Psoas muscle (tissue), 8 donors: ENCODE results near the gene SEMA6D. TPM values are rescaled to one million over a fixed set of nuclear protein-coding genes. Genes with fewer than 3 reads are reported as not detected.

ENCODE experiments used
- ATAC-seq, 4 donors: fragments of 200-7000 bp; cut with Tn5 transposase; one replicate each; pipeline ENCODE4 v1.9.1; 2020; ENCODE audit warnings: moderate library complexity in 3 of 4, mild to moderate bottlenecking in 2 of 4
- DNase-seq, 2 donors: peaks; one replicate each; pipeline ENCODE4 v3.0.0-alpha.2; 2020
- H3K27ac ChIP-seq: fragments of 200-600 bp; one replicate; pipeline ENCODE4 v1.8.0; 2022
- H3K27me3 ChIP-seq, 3 donors: fragments of 200-600 bp in 1 of 3; one replicate each; pipeline versions ENCODE4 v1.6.1 to v1.8.0; 2013 to 2022; ENCODE audit warnings: low read length in 2 of 3, mild to moderate bottlenecking in 2 of 3, moderate library complexity in 1 of 3; ENCODE audit not compliant: insufficient read depth in 3 of 3
- H3K36me3 ChIP-seq, 2 donors: fragments of 200-600 bp in 1 of 2; one replicate each; pipeline versions ENCODE4 v1.6.1 to v1.8.0; 2013 to 2022; ENCODE audit warnings: low read depth in 1 of 2, mild to moderate bottlenecking in 1 of 2, moderate library complexity in 1 of 2; ENCODE audit not compliant: insufficient read depth in 1 of 2
- H3K4me1 ChIP-seq: fragments of 200-600 bp; one replicate; pipeline ENCODE4 v1.8.0; 2022
- H3K4me3 ChIP-seq: fragments of 200-600 bp; one replicate; pipeline ENCODE4 v1.8.0; 2022; ENCODE audit warnings: mild to moderate bottlenecking
- H3K9me3 ChIP-seq: fragments of 200-600 bp; one replicate; pipeline ENCODE4 v1.8.0; 2022
- CTCF ChIP-seq: fragments of 200-600 bp; IDR thresholded peaks from one replicate; pipeline ENCODE4 v1.8.0; 2022; ENCODE audit warnings: antibody characterized with exemption
- WGBS, 3 donors: extraction: QIAGEN DNeasy Blood & Tissue Kit; methylation state at CpG; one replicate each; pipeline versions ENCODE4 v1.1.6 to v1.1.7; 2013; 5-methylcytosine and 5-hydroxymethylcytosine counted together
- intact Hi-C, 2 donors: fragments of 100-400 bp; cut with DNase I; formaldehyde crosslinking; loops; one replicate each; pipeline versions ENCODE4 v1.11.0 to v1.14.2; 2022
- polyA plus RNA-seq, 3 donors: library from polyadenylated mRNA; stranded (reverse); fragments of 200-250 nt; gene quantifications; one replicate each; pipeline ENCODE4 v1.2.3, GENCODE V29; 2013
- total RNA-seq, 4 donors: library from RNA; stranded (reverse); fragmentation: NEBNext Ultra II Directional in 2 of 4; extraction: Animal tissue kit (Norgen Biotek cat#: 25700) in 2 of 4; gene quantifications; one replicate each; pipeline versions ENCODE4 v1.2.1 to v1.2.4, GENCODE V29; 2021 to 2023
- donor health status: healthy with polysubstance abuse.
- donor health status: DM: no; HTN: no; CAD: no; lungs with moderate emphysema.
- donor health status: Bipolar disorder and iron deficiency.
- donor health status: healthy.
- donor health status: DM: yes; HTN: yes; CAD: no.
- donor health status: DM: no; HTN: no; CAD: no.
- donor health status: DM: no; HTN: no; CAD: no.
- donor health status: DM: yes; HTN: yes; CAD: no.

The SEMA6D gene
- total and polyA plus RNA-seq, 7 donors, result 1.1 to 7.4 (median 3.6) TPM

GRCh38 chr15:47762621-47763020 lies 45.3 kb downstream of the SEMA6D start:
- Histone ChIP-seq H3K36me3 (peaks cover 11 to 77% of the 10 kb centered on the region in 2 donors), H3K9me3 (no peaks in the 10 kb centered on the region), H3K4me3 (no peak overlapping the region), H3K4me1 (peaks cover 13% of the 10 kb centered on the region), H3K27ac (no peak overlapping the region), H3K27me3 (no peaks in the 10 kb centered on the region)
- ATAC-seq, result no peak
- DNase-seq, result no peak
- TF ChIP-seq CTCF, result no peak
- WGBS, 3 donors, result 77 to 88% (median 77%) methylated on average over 3 of the region's 3 CpGs
- intact Hi-C loops, result no loop called here

- H3K4me1 ChIP-seq, result peaks cover 13% of the 10 kb centered on the region
- peaks cover 13 to 88% of the 10 kb centered on the region in 2 donors for H3K36me3 ChIP-seq
- 86 to 94% (median 89%) methylated on average over 13 of the region's 13 CpGs for WGBS, 3 donors
- H3K9me3 ChIP-seq, result no peaks in the 10 kb centered on the region
- no peak for ATAC-seq
- no peak for DNase-seq
- H3K27me3 ChIP-seq, result no peaks in the 10 kb centered on the region
- TF ChIP-seq CTCF, result no peak
- no peak overlapping the region for H3K27ac ChIP-seq
- intact Hi-C loops, result loop anchor here in 1 of 2 donors (5.0 kb wide), 1 partner anchor 53 kb away; no protein-coding TSS in a partner anchor
- no peak overlapping the region for H3K4me3 ChIP-seq
Measured at GRCh38 chr15:47764666-47765065, 47.4 kb downstream of the SEMA6D start.

GRCh38 chr15:47766406-47766805 lies 49.1 kb downstream of the SEMA6D start:
- 81 to 95% (median 94%) methylated on average over 5 of the region's 5 CpGs for WGBS, 3 donors
- intact Hi-C loops, result loop anchor here in 1 of 2 donors (5.0 kb wide), 1 partner anchor 51 kb away; no protein-coding TSS in a partner anchor
- TF ChIP-seq CTCF, result no peak
- no peaks in the 10 kb centered on the region for H3K27me3 ChIP-seq
- no peaks in the 10 kb centered on the region for H3K9me3 ChIP-seq
- DNase-seq, result no peak
- no peak overlapping the region for H3K27ac ChIP-seq
- peaks cover 13% of the 10 kb centered on the region for H3K4me1 ChIP-seq
- peaks cover 21 to 87% of the 10 kb centered on the region in 2 donors for H3K36me3 ChIP-seq
- ATAC-seq, result no peak
- no peak overlapping the region for H3K4me3 ChIP-seq

GRCh38 chr15:47767035-47767434 lies 49.7 kb downstream of the SEMA6D start:
- H3K4me3 ChIP-seq, result no peak overlapping the region
- intact Hi-C loops, result loop anchor here in 1 of 2 donors (5.0 kb wide), 1 partner anchor 50 kb away; no protein-coding TSS in a partner anchor
- 97 to 99% (median 97%) methylated on average over 5 of the region's 5 CpGs for WGBS, 3 donors
- H3K27me3 ChIP-seq, result no peaks in the 10 kb centered on the region
- H3K36me3 ChIP-seq, result peaks cover 21 to 87% of the 10 kb centered on the region in 2 donors
- no peak for DNase-seq
- H3K4me1 ChIP-seq, result peaks cover 13% of the 10 kb centered on the region
- no peak for ATAC-seq
- H3K27ac ChIP-seq, result no peak overlapping the region
- no peaks in the 10 kb centered on the region for H3K9me3 ChIP-seq
- no peak for TF ChIP-seq CTCF

- H3K9me3 ChIP-seq, result no peaks in the 10 kb centered on the region
- TF ChIP-seq CTCF, result no peak
- DNase-seq (no peak), ATAC-seq (no peak)
- peaks cover 21 to 71% of the 10 kb centered on the region in 2 donors for H3K36me3 ChIP-seq
- intact Hi-C loops, result loop anchor here in 1 of 2 donors (5.0 kb wide), 1 partner anchor 49 kb away; no protein-coding TSS in a partner anchor
- WGBS, 3 donors, result 55 to 83% (median 65%) methylated on average over 5 of the region's 5 CpGs
- H3K27ac ChIP-seq, result peak overlapping the region; percentile 5
- H3K27me3 ChIP-seq, result no peaks in the 10 kb centered on the region
- H3K4me1 ChIP-seq, result peaks cover 13% of the 10 kb centered on the region
- no peak overlapping the region for H3K4me3 ChIP-seq
Measured at GRCh38 chr15:47768735-47769134, 51.4 kb downstream of the SEMA6D start.
